Stimulated activated memory B cell treated with anti-CD40 and anti-IgM and Interleukin-4, amounts not matched to agents 10 μg/mL and 1 μg/mL and 100 μg/mL, for 72 hours (primary cell): ENCODE data around the gene P3H1.
"Not testable (repeated sequence)": the region's sequence is repeated elsewhere in the genome, so short reads cannot be mapped to it uniquely, and the experiment has no call there.

Source experiments
- ATAC-seq: fragments of 150-1000 bp; cut with Tn5 transposase; 2 replicates; pipeline ENCODE4 v1.10.0; 2021
- H3K27ac Mint-ChIP-seq: one replicate; pipeline ENCODE4 v1.8.0; 2022; ENCODE audit warnings: mild to moderate bottlenecking, mixed read lengths
- H3K27me3 Mint-ChIP-seq: one replicate; pipeline ENCODE4 v1.8.0; 2022; ENCODE audit warnings: mixed read lengths
- H3K36me3 Mint-ChIP-seq: one replicate; pipeline ENCODE4 v1.8.0; 2022; ENCODE audit warnings: mixed read lengths
- H3K4me1 Mint-ChIP-seq: one replicate; pipeline ENCODE4 v1.8.0; 2022; ENCODE audit warnings: mixed read lengths
- H3K4me3 Mint-ChIP-seq: one replicate; pipeline ENCODE4 v1.8.0; 2022; ENCODE audit warnings: mild to moderate bottlenecking, moderate library complexity, mixed read lengths
- H3K9me3 Mint-ChIP-seq: one replicate; pipeline ENCODE4 v1.8.0; 2022; ENCODE audit warnings: mixed read lengths

P3H1 gene

GRCh38 chr1:42733415-42734200, 33.2 kb downstream of the P3H1 start:
- H3K4me1 Mint-ChIP-seq, result peaks cover 20% of the 10 kb centered on the region
- H3K36me3 Mint-ChIP-seq, result no peaks in the 10 kb centered on the region
- no peak for ATAC-seq
- H3K27ac Mint-ChIP-seq, result no peak overlapping the region
- H3K4me3 Mint-ChIP-seq, result no peak overlapping the region
- no peaks in the 10 kb centered on the region for H3K9me3 Mint-ChIP-seq
- H3K27me3 Mint-ChIP-seq, result no peaks in the 10 kb centered on the region

GRCh38 chr1:42732126-42732680, 34.6 kb downstream of the P3H1 start:
- Mint-ChIP-seq H3K4me1 (peaks cover 11% of the 10 kb centered on the region), H3K27me3 (no peaks in the 10 kb centered on the region), H3K27ac (no peak overlapping the region), H3K4me3 (no peak overlapping the region), H3K36me3 (no peaks in the 10 kb centered on the region), H3K9me3 (no peaks in the 10 kb centered on the region)
- no peak for ATAC-seq

GRCh38 chr1:42731585-42731984, 35.2 kb downstream of the P3H1 start:
- Mint-ChIP-seq H3K27ac (no peak overlapping the region), H3K9me3 (no peaks in the 10 kb centered on the region), H3K36me3 (no peaks in the 10 kb centered on the region), H3K4me3 (no peak overlapping the region), H3K27me3 (no peaks in the 10 kb centered on the region), H3K4me1 (peaks cover 5% of the 10 kb centered on the region)
- no peak for ATAC-seq

- no peak overlapping the region for H3K27ac Mint-ChIP-seq
- no peaks in the 10 kb centered on the region for H3K27me3 Mint-ChIP-seq
- ATAC-seq, result peak; percentile 68
- H3K9me3 Mint-ChIP-seq, result no peaks in the 10 kb centered on the region
- no peaks in the 10 kb centered on the region for H3K36me3 Mint-ChIP-seq
- H3K4me3 Mint-ChIP-seq, result no peak overlapping the region
- H3K4me1 Mint-ChIP-seq, result no peaks in the 10 kb centered on the region
Observed at GRCh38 chr1:42730988-42731387, 35.8 kb downstream of the P3H1 start.

- no peaks in the 10 kb centered on the region for H3K36me3 Mint-ChIP-seq
- no peaks in the 10 kb centered on the region for H3K27me3 Mint-ChIP-seq
- H3K4me3 Mint-ChIP-seq, result no peak overlapping the region
- ATAC-seq, result no peak
- H3K9me3 Mint-ChIP-seq, result no peaks in the 10 kb centered on the region
- no peaks in the 10 kb centered on the region for H3K4me1 Mint-ChIP-seq
- H3K27ac Mint-ChIP-seq, result no peak overlapping the region
Observed at GRCh38 chr1:42730002-42730401, 36.8 kb downstream of the P3H1 start.

- not testable (repeated sequence) for H3K4me1 Mint-ChIP-seq, H3K36me3 Mint-ChIP-seq, H3K27me3 Mint-ChIP-seq, H3K4me3 Mint-ChIP-seq, H3K9me3 Mint-ChIP-seq, ATAC-seq
- H3K27ac Mint-ChIP-seq, result peak overlapping the region; percentile 30
Observed at GRCh38 chr1:42725820-42726219, 41.0 kb downstream of the P3H1 start.

- Mint-ChIP-seq H3K27ac (no peak overlapping the region), H3K4me3 (no peak overlapping the region), H3K27me3 (no peaks in the 10 kb centered on the region), H3K9me3 (no peaks in the 10 kb centered on the region), H3K4me1 (no peaks in the 10 kb centered on the region), H3K36me3 (peaks cover 2% of the 10 kb centered on the region)
- ATAC-seq, result no peak
Observed at GRCh38 chr1:42723511-42723910, 43.3 kb downstream of the P3H1 start.

- H3K4me3 Mint-ChIP-seq, ATAC-seq, H3K4me1 Mint-ChIP-seq, H3K27ac Mint-ChIP-seq, H3K27me3 Mint-ChIP-seq, H3K9me3 Mint-ChIP-seq: not testable (repeated sequence)
- H3K36me3 Mint-ChIP-seq, result peaks cover 13% of the 10 kb centered on the region
Observed at GRCh38 chr1:42722403-42722802, 44.4 kb downstream of the P3H1 start.

GRCh38 chr1:42721926-42722325, 44.9 kb downstream of the P3H1 start:
- Mint-ChIP-seq H3K27me3 (no peaks in the 10 kb centered on the region), H3K9me3 (no peaks in the 10 kb centered on the region), H3K27ac (no peak overlapping the region), H3K4me3 (no peak overlapping the region), H3K36me3 (peaks cover 18% of the 10 kb centered on the region), H3K4me1 (no peaks in the 10 kb centered on the region)
- no peak for ATAC-seq

- Mint-ChIP-seq H3K27ac (no peak overlapping the region), H3K4me3 (no peak overlapping the region), H3K4me1 (no peaks in the 10 kb centered on the region), H3K27me3 (no peaks in the 10 kb centered on the region), H3K9me3 (no peaks in the 10 kb centered on the region), H3K36me3 (peaks cover 27% of the 10 kb centered on the region)
- no peak for ATAC-seq
Observed at GRCh38 chr1:42720868-42721267, 46.0 kb downstream of the P3H1 start.

- Mint-ChIP-seq H3K36me3 (peaks cover 88% of the 10 kb centered on the region), H3K9me3 (peaks cover 20% of the 10 kb centered on the region)
- H3K4me3 Mint-ChIP-seq, H3K27ac Mint-ChIP-seq, H3K4me1 Mint-ChIP-seq, ATAC-seq, H3K27me3 Mint-ChIP-seq: not testable (repeated sequence)
Observed at GRCh38 chr1:42714441-42714840, 52.4 kb downstream of the P3H1 start.

GRCh38 chr1:42713293-42713692, 53.5 kb downstream of the P3H1 start:
- H3K27ac Mint-ChIP-seq, result no peak overlapping the region

GRCh38 chr1:42712808-42713207, 54.0 kb downstream of the P3H1 start:
- H3K27ac Mint-ChIP-seq, H3K27me3 Mint-ChIP-seq, H3K4me1 Mint-ChIP-seq, ATAC-seq, H3K4me3 Mint-ChIP-seq: not testable (repeated sequence)
- Mint-ChIP-seq H3K9me3 (peaks cover 20% of the 10 kb centered on the region), H3K36me3 (peaks cover 89% of the 10 kb centered on the region)

More at GRCh38 chr1:42713293-42713692, 53.5 kb downstream of the P3H1 start:
- H3K36me3 Mint-ChIP-seq, result peaks cover 89% of the 10 kb centered on the region
- ATAC-seq, result no peak
- peaks cover 20% of the 10 kb centered on the region for H3K9me3 Mint-ChIP-seq
- H3K4me1 Mint-ChIP-seq, result peaks cover 7% of the 10 kb centered on the region
- no peak overlapping the region for H3K4me3 Mint-ChIP-seq
- H3K27me3 Mint-ChIP-seq, result no peaks in the 10 kb centered on the region

- no peak overlapping the region for H3K27ac Mint-ChIP-seq
- no peaks in the 10 kb centered on the region for H3K27me3 Mint-ChIP-seq
- H3K9me3 Mint-ChIP-seq, result peaks cover 3% of the 10 kb centered on the region
- no peaks in the 10 kb centered on the region for H3K4me1 Mint-ChIP-seq
- H3K36me3 Mint-ChIP-seq, result peaks cover 73% of the 10 kb centered on the region
- H3K4me3 Mint-ChIP-seq, result no peak overlapping the region
- no peak for ATAC-seq
Observed at GRCh38 chr1:42703888-42704464, 62.9 kb downstream of the P3H1 start.

- Mint-ChIP-seq H3K36me3 (peaks cover 76% of the 10 kb centered on the region), H3K4me1 (peaks cover 10% of the 10 kb centered on the region), H3K27me3 (no peaks in the 10 kb centered on the region), H3K27ac (peak overlapping the region; percentile 45), H3K4me3 (no peak overlapping the region), H3K9me3 (peaks cover under 1% of the 10 kb centered on the region)
- ATAC-seq, result no peak
Observed at GRCh38 chr1:42700006-42700405, 66.8 kb downstream of the P3H1 start.
